Ovary (tissue), 3 donors: ENCODE data around the gene CCND1.

Source experiments
- CTCF ChIP-seq, 3 donors: fragments of 450-650 bp in 2 of 3; fragments of 200-600 bp in 1 of 3; IDR thresholded peaks; one replicate each; pipeline versions ENCODE4 v1.5.1 to v1.8.0; 2016 to 2022; ENCODE audit warnings: antibody characterized with exemption in 3 of 3, mild to moderate bottlenecking in 1 of 3
- EP300 ChIP-seq: sonication (generic); formaldehyde crosslinking; IDR thresholded peaks from one replicate; pipeline ENCODE4 v1.6.1; 2017; ENCODE audit warnings: antibody characterized with exemption
- donor health status: DM: no; HTN: no; CAD: no.

- TF ChIP-seq EP300 (no peak), CTCF (IDR thresholded peaks at IDR 0.05) (no peak)
Measured at GRCh38 chr11:69700278-69701140, 59.6 kb downstream of the CCND1 start.
